ENCODE data around the gene ULK4. TPM values are rescaled to one million over a fixed set of nuclear protein-coding genes. Genes with fewer than 3 reads are reported as not detected.
"Not testable (repeated sequence)": the region's sequence is repeated elsewhere in the genome, so short reads cannot be mapped to it uniquely, and the experiment has no call there.

The ULK4 gene
- total RNA-seq, 1 experiment from 2014 or later: 8.7 TPM

DNA sequence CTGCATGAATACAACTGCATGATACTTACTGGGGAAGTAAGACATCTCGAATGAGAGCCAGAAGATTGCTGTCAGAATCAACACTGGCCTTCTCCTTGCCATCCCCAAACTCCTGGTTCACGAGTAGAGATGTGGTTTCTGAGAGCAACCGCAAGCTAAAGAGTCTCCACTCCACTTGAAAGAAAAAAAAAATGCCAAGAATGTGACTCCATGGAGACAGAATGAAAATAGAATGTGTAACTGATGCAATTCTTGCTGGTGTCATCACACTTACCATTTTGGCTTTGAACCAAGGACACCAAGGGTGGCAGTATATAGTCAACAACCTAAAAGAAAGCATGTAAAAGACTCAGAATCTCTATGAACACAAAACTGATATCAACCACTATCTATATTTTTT lies 280.4 kb downstream of the ULK4 start:
- H3K27me3 ChIP-seq (ENCODE audit: insufficient read depth, low read depth): no peaks in the 10 kb centered on the region
- no peaks in the 10 kb centered on the region for H3K9me3 ChIP-seq (ENCODE audit: insufficient read depth, low read depth)
- peak; percentile 35 to 74 for DNase-seq
- H3F3A ChIP-seq (ENCODE audit: insufficient read depth, low read depth): 0 out of 2 replicates have a peak, but pooled peaks cover 5% of the 10 kb centered on the region
- peak overlapping the region; percentile 45 for H3K4me2 ChIP-seq
- H3K79me2 ChIP-seq (ENCODE audit: low read depth): no peaks in the 10 kb centered on the region
- H3K9me2 ChIP-seq (ENCODE audit: insufficient read depth): no peaks in the 10 kb centered on the region; the same call in 1 of the 2 replicates
- 0 out of 2 replicates have a peak overlapping the region, but pooled peaks have one; percentile 33 for H3K27ac ChIP-seq
- ChIA-PET CTCF (no interaction called here), POLR2A (ENCODE audit: unreplicated experiment) (interaction anchor here (0.6 kb wide), 1 partner anchor 482 kb away, joined by 4 read pairs; the partner anchor contains the start of gene CTNNB1)
- no peaks in the 10 kb centered on the region for H3K36me3 ChIP-seq (ENCODE audit: low read depth)
- intact Hi-C loops (cut with micrococcal nuclease; ENCODE audit: unreplicated experiment): loop anchor here (10.0 kb wide), 1 partner anchor 403 kb away; no protein-coding TSS in a partner anchor
- no peaks in the 10 kb centered on the region for H4K20me1 ChIP-seq (ENCODE audit: insufficient read depth)
- no peak overlapping the region for H2AFZ ChIP-seq
- no TSS peak for BruUV-seq (replicated peaks)
- H3K4me3 ChIP-seq: no peak overlapping the region
- H3K4me1 ChIP-seq (replicated peaks; ENCODE audit: insufficient read depth): peaks cover 21% of the 10 kb centered on the region
- no peak for TF ChIP-seq EZH2 (IDR thresholded peaks at IDR 0.05; ENCODE audit: low read depth)
- TF ChIP-seq, protein P1, sequence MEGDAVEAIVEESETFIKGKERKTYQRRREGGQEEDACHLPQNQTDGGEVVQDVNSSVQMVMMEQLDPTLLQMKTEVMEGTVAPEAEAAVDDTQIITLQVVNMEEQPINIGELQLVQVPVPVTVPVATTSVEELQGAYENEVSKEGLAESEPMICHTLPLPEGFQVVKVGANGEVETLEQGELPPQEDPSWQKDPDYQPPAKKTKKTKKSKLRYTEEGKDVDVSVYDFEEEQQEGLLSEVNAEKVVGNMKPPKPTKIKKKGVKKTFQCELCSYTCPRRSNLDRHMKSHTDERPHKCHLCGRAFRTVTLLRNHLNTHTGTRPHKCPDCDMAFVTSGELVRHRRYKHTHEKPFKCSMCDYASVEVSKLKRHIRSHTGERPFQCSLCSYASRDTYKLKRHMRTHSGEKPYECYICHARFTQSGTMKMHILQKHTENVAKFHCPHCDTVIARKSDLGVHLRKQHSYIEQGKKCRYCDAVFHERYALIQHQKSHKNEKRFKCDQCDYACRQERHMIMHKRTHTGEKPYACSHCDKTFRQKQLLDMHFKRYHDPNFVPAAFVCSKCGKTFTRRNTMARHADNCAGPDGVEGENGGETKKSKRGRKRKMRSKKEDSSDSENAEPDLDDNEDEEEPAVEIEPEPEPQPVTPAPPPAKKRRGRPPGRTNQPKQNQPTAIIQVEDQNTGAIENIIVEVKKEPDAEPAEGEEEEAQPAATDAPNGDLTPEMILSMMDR (conservative IDR thresholded peaks at IDR 0.05): no peak

GRCh38 chr3:41679374-41679773 lies 282.5 kb downstream of the ULK4 start:
- Histone ChIP-seq H3K4me2 (no peak overlapping the region), H3F3A (ENCODE audit: insufficient read depth, low read depth) (0 out of 2 replicates have a peak, but pooled peaks cover 5% of the 10 kb centered on the region), H3K27me3 (ENCODE audit: insufficient read depth, low read depth) (no peaks in the 10 kb centered on the region), H3K79me2 (ENCODE audit: low read depth) (no peaks in the 10 kb centered on the region), H2AFZ (no peak overlapping the region), H3K9me3 (ENCODE audit: insufficient read depth, low read depth) (no peaks in the 10 kb centered on the region), H3K36me3 (ENCODE audit: low read depth) (no peaks in the 10 kb centered on the region), H3K9me2 (ENCODE audit: insufficient read depth) (no peaks in the 10 kb centered on the region; the same call in 1 of the 2 replicates), H3K4me1 (replicated peaks; ENCODE audit: insufficient read depth) (peaks cover 21% of the 10 kb centered on the region), H3K4me3 (no peak overlapping the region), H4K20me1 (ENCODE audit: insufficient read depth) (no peaks in the 10 kb centered on the region), H3K27ac (no peak overlapping the region)
- POLR2A ChIA-PET (ENCODE audit: unreplicated experiment): no interaction called here
- TF ChIP-seq, protein P1 (conservative IDR thresholded peaks at IDR 0.05): no peak
- no peak for TF ChIP-seq EZH2 (IDR thresholded peaks at IDR 0.05; ENCODE audit: low read depth)
- CTCF ChIA-PET: no interaction called here
- DNase-seq: no peak
- intact Hi-C loops (cut with micrococcal nuclease; ENCODE audit: unreplicated experiment): no loop called here
- no TSS peak for BruUV-seq (replicated peaks)

DNA sequence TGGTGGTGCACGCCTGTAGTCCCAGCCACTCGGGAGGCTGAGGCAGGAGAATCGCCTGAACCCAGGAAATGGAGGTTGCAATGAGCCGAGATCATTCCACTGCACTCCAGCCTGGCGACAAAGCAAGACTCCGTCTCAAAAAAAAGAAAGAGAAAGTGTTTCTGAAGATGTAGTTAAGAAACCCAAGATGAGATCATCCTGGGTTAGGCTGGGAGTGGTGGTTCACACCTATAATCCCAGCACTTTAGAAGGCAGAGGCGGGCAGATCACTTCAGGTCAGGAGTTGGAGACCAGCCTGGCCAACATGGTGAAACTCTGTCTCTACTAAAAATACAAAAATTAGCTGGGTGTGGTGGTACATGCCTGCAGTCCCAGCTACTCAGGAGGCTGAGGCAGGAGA lies 286.8 kb downstream of the ULK4 start:
- H3K36me3 ChIP-seq (ENCODE audit: low read depth); DNase-seq; intact Hi-C loops (cut with micrococcal nuclease; ENCODE audit: unreplicated experiment); H3K27me3 ChIP-seq (ENCODE audit: insufficient read depth, low read depth); H2AFZ ChIP-seq; H3K27ac ChIP-seq; H4K20me1 ChIP-seq (ENCODE audit: insufficient read depth); H3K4me3 ChIP-seq; H3K79me2 ChIP-seq (ENCODE audit: low read depth); BruUV-seq (replicated peaks); H3F3A ChIP-seq (ENCODE audit: insufficient read depth, low read depth); POLR2A ChIA-PET (ENCODE audit: unreplicated experiment); H3K9me2 ChIP-seq (ENCODE audit: insufficient read depth); H3K9me3 ChIP-seq (ENCODE audit: insufficient read depth, low read depth); H3K4me1 ChIP-seq (replicated peaks; ENCODE audit: insufficient read depth); H3K4me2 ChIP-seq; CTCF ChIA-PET: not testable (repeated sequence)

- H2AFZ ChIP-seq: no peak overlapping the region
- TF ChIP-seq EZH2 (IDR thresholded peaks at IDR 0.05; ENCODE audit: low read depth): no peak
- TF ChIP-seq, protein P1 (conservative IDR thresholded peaks at IDR 0.05): no peak
- intact Hi-C loops (cut with micrococcal nuclease; ENCODE audit: unreplicated experiment): no loop called here
- no peaks in the 10 kb centered on the region for H3K9me3 ChIP-seq (ENCODE audit: insufficient read depth, low read depth)
- no peak overlapping the region for H3K4me3 ChIP-seq
- no peak for DNase-seq
- no TSS peak for BruUV-seq (replicated peaks)
- no peaks in the 10 kb centered on the region for H3K36me3 ChIP-seq (ENCODE audit: low read depth)
- ChIA-PET POLR2A (ENCODE audit: unreplicated experiment) (no interaction called here), CTCF (no interaction called here)
- no peak overlapping the region for H3K4me2 ChIP-seq
- H3F3A ChIP-seq (ENCODE audit: insufficient read depth, low read depth): no peaks in the 10 kb centered on the region
- no peaks in the 10 kb centered on the region for H3K4me1 ChIP-seq (replicated peaks; ENCODE audit: insufficient read depth)
- H3K9me2 ChIP-seq (ENCODE audit: insufficient read depth): no peaks in the 10 kb centered on the region
- no peaks in the 10 kb centered on the region for H4K20me1 ChIP-seq (ENCODE audit: insufficient read depth)
- no peaks in the 10 kb centered on the region for H3K27me3 ChIP-seq (ENCODE audit: insufficient read depth, low read depth)
- H3K27ac ChIP-seq: no peak overlapping the region
- H3K79me2 ChIP-seq (ENCODE audit: low read depth): no peaks in the 10 kb centered on the region
Observed at GRCh38 chr3:41674449-41674848, 287.5 kb downstream of the ULK4 start.
